Measurements from ENCODE around the gene RAB26.
A peak's percentile ranks its signal among the peaks of the same experiment; 100 is the strongest.
"Not testable (repeated sequence)": the region's sequence is repeated elsewhere in the genome, so short reads cannot be mapped to it uniquely, and the experiment has no call there.

Gene RAB26, protein sequence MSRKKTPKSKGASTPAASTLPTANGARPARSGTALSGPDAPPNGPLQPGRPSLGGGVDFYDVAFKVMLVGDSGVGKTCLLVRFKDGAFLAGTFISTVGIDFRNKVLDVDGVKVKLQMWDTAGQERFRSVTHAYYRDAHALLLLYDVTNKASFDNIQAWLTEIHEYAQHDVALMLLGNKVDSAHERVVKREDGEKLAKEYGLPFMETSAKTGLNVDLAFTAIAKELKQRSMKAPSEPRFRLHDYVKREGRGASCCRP

GRCh38 chr16:2147981-2148671 lies at the start of gene RAB26:
Gene RAB26 (plus strand): TSS chr16:2148625. CDS start chr16:2148784, 159 bp downstream.
- peak; percentile 58 for DNase-seq (ENCODE audit: low spot score)

- not testable (repeated sequence) for DNase-seq (ENCODE audit: low spot score)
Observed at GRCh38 chr16:2101581-2101980, 46.8 kb upstream of the RAB26 start.

GRCh38 chr16:2102471-2102870 lies 46.0 kb upstream of the RAB26 start:
- no peak for DNase-seq (ENCODE audit: low spot score)

- not testable (repeated sequence) for DNase-seq (ENCODE audit: low spot score)
Observed at GRCh38 chr16:2104464-2104863, 44.0 kb upstream of the RAB26 start.

DNA sequence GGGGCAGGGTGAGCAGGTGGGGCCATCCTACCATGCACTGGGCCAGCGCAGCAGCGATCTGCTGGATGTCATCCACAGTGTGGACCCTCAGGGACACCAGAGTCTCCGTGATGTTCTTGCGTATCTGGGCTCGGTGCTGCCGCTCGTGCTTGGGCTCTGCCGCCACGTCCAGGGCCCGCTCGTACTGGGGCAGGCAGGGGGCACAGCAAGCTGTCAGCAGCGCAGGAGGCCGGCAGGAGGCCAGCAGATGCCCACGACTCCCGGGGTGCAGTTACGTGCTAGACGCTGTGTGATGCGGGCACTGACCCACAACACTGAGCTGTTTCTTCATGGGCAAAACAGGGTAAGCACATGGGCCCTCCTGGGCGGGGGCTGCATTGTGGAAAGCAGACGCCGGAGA lies 43.1 kb upstream of the RAB26 start:
- not testable (repeated sequence) for DNase-seq (ENCODE audit: low spot score)

DNA sequence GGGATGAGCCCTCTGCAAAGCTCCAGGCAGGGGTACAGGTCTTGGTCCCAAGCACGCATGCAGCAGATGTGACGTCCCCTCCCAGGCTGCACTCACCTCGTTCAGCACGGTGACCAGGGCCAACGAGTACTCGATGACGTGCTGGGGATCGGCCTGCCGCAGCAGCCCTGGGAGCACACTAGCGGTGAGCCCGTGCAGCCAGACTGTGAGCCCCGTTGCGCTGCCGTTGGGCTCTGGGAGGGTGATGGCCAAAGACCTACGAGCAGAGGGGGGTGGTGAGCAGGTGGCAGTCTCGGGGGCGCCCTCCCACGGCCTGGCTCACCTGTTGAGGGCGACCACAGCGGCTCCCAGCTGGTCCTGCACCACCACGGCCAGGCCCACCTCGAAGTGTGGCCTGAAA lies 42.7 kb upstream of the RAB26 start:
- DNase-seq (ENCODE audit: low spot score), result not testable (repeated sequence)

DNA sequence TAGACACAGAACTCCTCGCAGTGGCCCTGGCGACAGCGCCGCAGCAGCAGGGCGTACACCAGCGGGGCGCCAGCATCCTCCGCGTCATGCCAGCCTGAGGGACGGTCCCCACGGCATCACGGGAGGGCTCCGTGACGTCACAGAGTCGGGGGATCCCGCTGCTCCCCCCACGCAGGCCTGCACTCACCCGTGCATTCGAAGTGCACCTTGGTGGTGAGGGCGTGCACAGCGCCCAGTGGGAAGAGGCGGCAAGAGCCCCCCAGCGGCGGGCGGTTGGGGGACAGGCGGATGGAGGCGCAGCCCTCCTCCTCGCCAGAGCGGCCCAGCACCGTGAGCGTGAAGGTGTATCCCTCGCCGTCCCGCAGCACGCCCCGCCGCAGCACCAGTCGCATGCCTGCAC lies 42.2 kb upstream of the RAB26 start:
- not testable (repeated sequence) for DNase-seq (ENCODE audit: low spot score)

GRCh38 chr16:2107121-2107790 lies 41.2 kb upstream of the RAB26 start:
- DNase-seq (ENCODE audit: low spot score), result peak; percentile 38

DNA sequence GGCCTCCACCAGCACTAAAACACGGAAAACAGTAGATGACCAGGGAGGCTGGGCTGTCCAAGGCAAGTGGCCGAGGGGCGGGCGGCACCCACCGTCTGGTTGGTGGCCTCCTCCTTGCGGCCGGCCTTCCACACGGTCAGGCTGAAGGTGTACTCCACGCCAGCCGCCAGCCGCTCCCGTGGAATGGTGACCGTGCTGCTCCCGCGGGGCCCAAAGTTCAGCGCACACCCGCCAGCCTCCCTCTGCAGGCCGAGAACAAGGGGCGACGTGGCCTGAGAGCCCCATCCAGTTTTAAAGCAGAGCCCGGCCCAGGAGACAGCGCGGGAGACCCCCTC lies 40.7 kb upstream of the RAB26 start:
- DNase-seq (ENCODE audit: low spot score), result not testable (repeated sequence)

- not testable (repeated sequence) for DNase-seq (ENCODE audit: low spot score)
Observed at GRCh38 chr16:2108446-2109270, 39.8 kb upstream of the RAB26 start.

DNA sequence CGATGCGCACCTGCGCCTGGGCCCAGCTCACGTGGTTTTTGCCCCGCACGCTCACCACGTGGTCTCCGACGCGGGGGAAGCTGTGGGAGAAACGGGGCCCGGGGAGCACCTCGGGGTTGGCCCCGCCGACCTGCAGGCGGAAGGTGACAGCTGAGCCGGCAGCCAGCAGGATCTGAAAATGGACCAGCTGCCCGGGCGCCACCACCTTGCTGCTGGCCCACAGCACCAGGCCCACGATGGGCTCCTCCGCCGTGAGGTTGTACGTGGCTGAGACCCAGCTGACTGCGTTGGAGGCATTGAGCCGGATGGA lies 39.2 kb upstream of the RAB26 start:
- not testable (repeated sequence) for DNase-seq (ENCODE audit: low spot score)

DNA sequence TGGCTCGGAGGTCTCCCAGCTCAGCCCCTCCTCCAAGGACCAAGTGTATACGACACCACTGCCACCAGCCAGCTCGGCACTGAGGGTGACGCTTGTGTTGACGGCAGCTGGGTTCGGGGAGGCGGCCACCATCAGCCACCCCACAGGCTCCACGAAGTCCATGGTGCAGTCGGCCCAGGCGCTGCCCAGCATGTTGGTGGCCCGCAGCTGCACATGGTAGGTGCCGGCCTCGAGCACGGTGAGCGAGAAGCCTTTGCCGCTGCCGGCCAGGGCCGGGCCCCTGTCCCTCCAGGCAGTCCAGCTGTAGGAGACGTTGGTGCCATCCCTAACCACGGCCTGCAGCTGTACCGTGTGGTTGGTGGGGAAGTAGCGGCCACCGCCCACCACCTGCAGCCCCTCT lies 38.6 kb upstream of the RAB26 start:
- DNase-seq (ENCODE audit: low spot score), result not testable (repeated sequence)

DNA sequence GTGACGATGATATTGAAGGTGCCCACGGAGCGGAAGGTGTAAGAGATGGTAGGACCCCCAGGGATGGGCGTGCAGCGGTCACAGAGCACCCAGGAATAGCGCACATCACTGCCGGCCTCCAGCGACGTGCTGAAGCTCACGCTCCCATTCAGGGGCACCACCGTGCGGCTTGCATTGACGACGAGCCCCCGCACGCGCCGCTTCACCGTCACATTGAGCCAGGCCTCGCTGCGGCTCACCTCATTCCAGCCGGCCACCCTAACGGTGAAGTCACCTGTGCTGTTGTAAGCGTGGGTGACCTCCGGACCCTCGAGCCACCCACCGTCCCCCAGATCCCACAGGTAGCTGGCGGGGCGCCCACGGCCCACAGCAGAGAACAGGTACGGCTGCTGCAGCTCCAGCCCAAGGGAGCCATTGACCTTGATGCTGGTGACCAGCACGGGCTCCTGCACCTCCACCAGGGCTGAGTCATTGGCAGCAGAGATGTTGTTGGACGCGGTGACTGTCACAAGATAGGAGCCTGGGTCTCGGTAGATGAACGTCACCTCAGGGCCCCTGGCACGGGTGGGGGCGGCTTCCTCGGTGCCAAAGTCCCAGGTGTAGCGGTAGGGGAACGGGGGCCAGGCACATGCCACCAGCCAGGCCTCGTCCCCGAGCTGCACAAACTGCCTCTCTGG lies 38.0 kb upstream of the RAB26 start:
- DNase-seq (ENCODE audit: low spot score), result not testable (repeated sequence)

GRCh38 chr16:2111009-2111353 lies 37.4 kb upstream of the RAB26 start:
- DNase-seq (ENCODE audit: low spot score), result not testable (repeated sequence)

DNA sequence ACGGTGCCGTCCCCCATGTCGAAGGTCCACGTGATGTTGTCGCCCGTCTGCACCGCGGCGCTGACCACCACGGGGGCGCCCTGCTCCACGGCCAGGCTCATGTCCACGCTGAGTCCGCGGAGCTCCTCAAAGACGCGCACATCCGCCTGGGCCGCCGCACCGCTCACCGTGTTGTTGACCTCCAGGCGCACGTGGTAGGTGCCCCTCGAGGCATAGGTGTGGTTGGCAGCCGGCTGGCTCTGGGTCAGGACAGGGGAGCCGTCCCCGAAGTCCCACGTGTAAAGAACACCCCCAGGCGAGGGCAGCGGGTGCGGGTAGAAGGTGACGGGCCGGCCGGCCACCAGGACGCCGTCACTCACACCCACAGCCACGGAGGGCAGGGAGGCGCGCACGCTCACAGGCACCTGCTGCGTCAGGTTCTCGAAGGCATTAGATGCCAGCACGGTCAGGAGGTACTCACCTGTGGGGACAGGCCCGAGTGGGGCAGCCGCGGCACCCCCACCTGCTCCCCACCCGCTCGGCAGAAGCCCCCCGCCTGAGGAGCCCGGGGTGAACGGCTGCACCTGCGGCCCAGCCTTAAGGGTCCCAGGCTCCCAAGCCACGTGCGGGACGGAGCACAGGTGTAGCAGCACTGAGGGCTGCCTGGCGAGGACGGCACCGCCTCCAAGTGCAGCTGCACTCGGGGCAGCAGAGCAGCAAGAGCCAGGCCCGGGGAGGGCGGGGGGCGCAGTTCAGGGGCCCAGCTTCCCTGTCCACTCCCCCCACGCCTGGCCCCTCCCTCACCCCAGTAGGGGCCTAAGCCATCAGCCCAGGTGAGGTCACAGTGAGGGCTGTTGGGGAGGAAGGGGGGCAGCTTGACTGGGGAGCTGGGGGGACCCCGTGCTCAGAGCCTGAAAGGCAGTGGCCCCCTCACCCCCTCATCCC lies 36.8 kb upstream of the RAB26 start:
- not testable (repeated sequence) for DNase-seq (ENCODE audit: low spot score)

DNA sequence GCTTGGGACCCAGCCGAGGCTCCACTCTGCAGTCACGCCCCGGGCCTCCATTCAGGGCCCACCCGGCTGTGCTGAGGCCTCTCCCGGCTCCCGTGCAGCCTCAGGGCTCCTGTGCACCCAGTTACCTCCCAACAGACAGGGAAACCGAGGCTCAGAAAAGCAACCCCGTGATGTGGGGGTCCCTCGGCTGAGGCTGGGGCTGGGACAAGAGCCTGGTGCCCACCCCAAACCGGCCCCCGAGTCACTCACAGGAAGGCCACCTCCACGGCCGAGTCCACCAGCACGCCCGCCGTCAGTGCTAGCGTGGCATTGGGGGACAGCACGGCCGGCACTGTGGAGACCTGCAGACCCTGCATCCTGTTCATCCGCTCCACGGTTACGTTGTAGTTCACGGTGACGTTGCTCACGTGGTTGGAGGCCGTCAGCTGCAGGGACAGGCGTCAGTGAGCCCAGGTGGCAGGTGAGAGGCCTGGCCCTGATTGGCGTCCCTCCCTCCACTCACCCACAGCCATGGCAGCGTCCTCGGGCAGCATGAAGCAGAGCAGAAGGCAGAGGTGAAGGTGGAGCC lies 35.8 kb upstream of the RAB26 start:
- DNase-seq (ENCODE audit: low spot score), result not testable (repeated sequence)

- DNase-seq (ENCODE audit: low spot score), result not testable (repeated sequence)
Observed at GRCh38 chr16:2114225-2114624, 34.2 kb upstream of the RAB26 start.

- DNase-seq (ENCODE audit: low spot score), result not testable (repeated sequence)
Observed at GRCh38 chr16:2114885-2115590, 33.4 kb upstream of the RAB26 start.

DNA sequence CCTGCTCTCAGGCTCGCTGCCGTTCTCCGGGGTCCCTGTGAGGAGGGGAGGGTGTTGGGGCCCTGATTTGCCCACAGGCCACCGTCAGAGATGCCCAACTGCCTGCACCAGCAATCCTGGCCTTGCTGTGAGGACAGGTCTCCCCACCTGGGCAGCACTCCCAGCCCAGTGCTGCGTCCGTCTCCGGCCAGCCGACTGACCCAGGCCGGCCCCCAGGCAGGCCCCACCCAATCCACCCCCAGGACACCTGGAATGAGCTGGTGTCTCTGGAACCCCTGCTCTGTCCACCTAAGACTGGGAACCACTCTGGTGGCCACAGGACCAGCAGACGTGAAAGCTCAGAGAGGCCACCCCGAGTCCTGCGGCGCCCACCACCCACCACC lies 32.8 kb upstream of the RAB26 start:
- DNase-seq (ENCODE audit: low spot score), result no peak

- DNase-seq (ENCODE audit: low spot score), result not testable (repeated sequence)
Observed at GRCh38 chr16:2116428-2116827, 32.0 kb upstream of the RAB26 start.

All from RKO (cell line).